HepG2 (cell line): ENCODE results near the gene YPEL3. TPM values are rescaled to one million over a fixed set of nuclear protein-coding genes. Genes with fewer than 3 reads are reported as not detected.

Source experiments
- ARNTL ChIP-seq: sonication (generic); formaldehyde crosslinking; IDR thresholded peaks from 2 replicates; pipeline ENCODE4 v1.4.0; 2020; ENCODE audit warnings: mild to moderate bottlenecking, missing genetic modification reagents
- BHLHE40 ChIP-seq: IDR thresholded peaks from 2 replicates; pipeline ENCODE4 v1.6.1; 2011; ENCODE audit warnings: low read length, improper control_type of control experiment
- DBP ChIP-seq: sonication (generic); formaldehyde crosslinking; IDR thresholded peaks from 2 replicates; pipeline ENCODE4 v1.4.0; 2020; ENCODE audit warnings: missing genetic modification reagents; ENCODE audit errors: not compliant biosample characterization
- KDM6A ChIP-seq: IDR thresholded peaks from 2 replicates; pipeline ENCODE4 v1.6.1; 2016; ENCODE audit warnings: low read depth
- KLF15 ChIP-seq: sonication (generic); formaldehyde crosslinking; IDR thresholded peaks from 2 replicates; pipeline ENCODE4 v1.8.1; 2023; ENCODE audit warnings: borderline replicate concordance, mild to moderate bottlenecking, inconsistent platforms, missing genetic modification reagents, mixed read lengths
- PAXIP1 ChIP-seq: sonication (generic); formaldehyde crosslinking; conservative IDR thresholded peaks from 2 replicates; pipeline ENCODE4 v1.4.0; 2020; ENCODE audit warnings: mild to moderate bottlenecking, missing genetic modification reagents, moderate library complexity
- POLR2AphosphoS5 ChIP-seq: IDR thresholded peaks from 2 replicates; pipeline ENCODE4 v1.6.1; 2012; ENCODE audit warnings: low read depth, low read length
- SNAPC2 ChIP-seq: sonication (generic); formaldehyde crosslinking; IDR thresholded peaks from 2 replicates; pipeline ENCODE4 v1.8.1; 2022; ENCODE audit warnings: mild to moderate bottlenecking, missing genetic modification reagents
- TARDBP ChIP-seq: sonication (generic); formaldehyde crosslinking; IDR thresholded peaks from 2 replicates; pipeline ENCODE4 v1.8.0; 2022; ENCODE audit warnings: mild to moderate bottlenecking, missing genetic modification reagents
- TBX2 ChIP-seq: sonication (generic); formaldehyde crosslinking; IDR thresholded peaks from 2 replicates; pipeline ENCODE4 v1.5.0; 2020; ENCODE audit warnings: missing genetic modification reagents, mild to moderate bottlenecking, borderline replicate concordance
- U2AF1 ChIP-seq: fragments of 200-400 bp; formaldehyde crosslinking; optimal IDR thresholded peaks from 2 replicates; pipeline ENCODE3; 2017; ENCODE audit warnings: mild to moderate bottlenecking, low read depth, low read length
- ZBTB21 ChIP-seq: sonication (generic); formaldehyde crosslinking; IDR thresholded peaks from 2 replicates; pipeline ENCODE4 v1.4.0; 2020; ENCODE audit warnings: missing genetic modification reagents
- ZBTB26 ChIP-seq: IDR thresholded peaks from 2 replicates; pipeline ENCODE4 v1.6.1; 2016; ENCODE audit warnings: missing compliant biosample characterization, missing genetic modification reagents, borderline replicate concordance
- ZC3H13 ChIP-seq: sonication (generic); formaldehyde crosslinking; IDR thresholded peaks from 2 replicates; pipeline ENCODE4 v1.8.1; 2023; ENCODE audit warnings: mild to moderate bottlenecking, missing genetic modification reagents, moderate library complexity
- ZFP90 ChIP-seq: sonication (generic); formaldehyde crosslinking; IDR thresholded peaks from 2 replicates; pipeline ENCODE4 v1.8.0; 2022; ENCODE audit warnings: missing genetic modification reagents, mild to moderate bottlenecking, inconsistent platforms, borderline replicate concordance
- ZNF17 ChIP-seq: sonication (generic); formaldehyde crosslinking; IDR thresholded peaks from 2 replicates; pipeline ENCODE4 v1.5.0; 2020; ENCODE audit warnings: mild to moderate bottlenecking, missing genetic modification reagents
- ZNF180 ChIP-seq: sonication (generic); formaldehyde crosslinking; IDR thresholded peaks from 2 replicates; pipeline ENCODE4 v1.4.0; 2020; ENCODE audit warnings: low read depth, missing genetic modification reagents, borderline replicate concordance
- ZNF274 ChIP-seq: sonication (generic); formaldehyde crosslinking; IDR thresholded peaks from 2 replicates; pipeline ENCODE4 v1.5.1; 2020; ENCODE audit warnings: mild to moderate bottlenecking, missing genetic modification reagents
- ZNF431 ChIP-seq: sonication (generic); formaldehyde crosslinking; IDR thresholded peaks from 2 replicates; pipeline ENCODE4 v1.9.0; 2022; ENCODE audit warnings: missing genetic modification reagents, low read depth, mild to moderate bottlenecking, borderline replicate concordance
- ZNF468 ChIP-seq: sonication (generic); formaldehyde crosslinking; IDR thresholded peaks from 2 replicates; pipeline ENCODE4 v1.8.0; 2022; ENCODE audit warnings: mild to moderate bottlenecking, moderate library complexity, missing genetic modification reagents
- ZNF543 ChIP-seq: sonication (generic); formaldehyde crosslinking; IDR thresholded peaks from 2 replicates; pipeline ENCODE4 v1.4.0; 2020; ENCODE audit warnings: mild to moderate bottlenecking, missing genetic modification reagents
- polyA plus RNA-seq, 8 experiments: library from polyadenylated mRNA; depleted of rRNA in 3 of 8; stranded (reverse) in 7 of 8; unstranded in 1 of 8; fragments of >200 nt; fragmentation: Illumina TruSeq in 4 of 8; extraction: Trizol in 4 of 8; gene quantifications; 2 replicates each; pipeline versions ENCODE4 v1.2.1 to v1.2.3, GENCODE V29; 2011 to 2016; ENCODE audit warnings: low read depth in 4 of 8, missing spikeins in 1 of 8, mixed read lengths in 1 of 8; ENCODE audit not compliant: insufficient read depth in 1 of 8
- total RNA-seq, 5 experiments: library from RNA; depleted of rRNA; stranded (reverse); fragments of >200 nt; fragmentation: Illumina TruSeq; extraction: Trizol; gene quantifications; 2 replicates each; pipeline ENCODE4 v1.2.3, GENCODE V29; 2016; ENCODE audit warnings: low read depth in 1 of 5

YPEL3 gene
- total and polyA plus RNA-seq, 2 of the 13 experiments (the other 11 are each of a cell fraction or from before 2014, with no cell fraction given) = 5.4 to 47.0 TPM

GRCh38 chr16:30075503-30076275 is 20.3 kb downstream of the YPEL3 start, which contains the start of gene PPP4C (continued):
- TF ChIP-seq DBP (CRISPR knock-in tag) (no peak), KLF15 (CRISPR knock-in tag) (no peak; the same call in 1 of the 2 replicates), ZNF180 (CRISPR knock-in tag) (no peak), ZC3H13 (CRISPR knock-in tag) (peak; percentile 70; the same call in 1 of the 2 replicates), POLR2AphosphoS5 (peak; percentile 100), TBX2 (CRISPR knock-in tag) (peak; percentile 87), ZNF468 (CRISPR knock-in tag) (no peak), ZBTB21 (peak; percentile 95), ZNF543 (CRISPR knock-in tag) (no peak), SNAPC2 (CRISPR knock-in tag) (peak; percentile 89; the same call in 1 of the 2 replicates), KDM6A (CRISPR knock-in tag) (no peak), ZNF17 (CRISPR knock-in tag) (no peak), PAXIP1 (CRISPR knock-in tag) (0 out of 2 replicates have a peak, but pooled peaks have one; percentile 21), ZNF431 (CRISPR knock-in tag) (no peak), BHLHE40 (no peak), ZBTB26 (CRISPR knock-in tag) (no peak), ARNTL (CRISPR knock-in tag) (no peak; the same call in 1 of the 2 replicates), U2AF1 (no peak), TARDBP (CRISPR knock-in tag) (peak; percentile 81), ZNF274 (CRISPR knock-in tag) (peak; percentile 73; the same call in 1 of the 2 replicates), ZFP90 (CRISPR knock-in tag) (no peak)
- TF ChIP-seq, all 625 proteins: peak for 223
